Natural killer cell (primary cell): ENCODE data around the gene CCNQ. TPM values are rescaled to one million over a fixed set of nuclear protein-coding genes. Genes with fewer than 3 reads are reported as not detected.

ENCODE experiments used
- ATAC-seq, 3 donors: fragments of 150-1000 bp in 2 of 3; fragments of 200-7000 bp in 1 of 3; cut with Tn5 transposase; 1 replicate in 1 of 3; 2 replicates in 2 of 3; pipeline ENCODE4 v1.10.0; 2021; ENCODE audit warnings: mild to moderate bottlenecking in 2 of 3, moderate library complexity in 2 of 3
- DNase-seq, 2 donors: peaks; one replicate each; pipeline versions ENCODE4 v3.0.0 to v3.0.0-alpha.2; 2013 to 2021; ENCODE audit warnings: mixed read lengths in 1 of 2
- H3K27ac ChIP-seq: one replicate; pipeline ENCODE4 v1.5.1; 2013; ENCODE audit warnings: mild to moderate bottlenecking, low read length
- H3K27me3 ChIP-seq: one replicate; pipeline ENCODE4 v1.6.1; 2013; ENCODE audit warnings: low read length; ENCODE audit not compliant: control insufficient read depth, insufficient read depth
- H3K36me3 ChIP-seq: one replicate; pipeline ENCODE4 v1.6.1; 2013; ENCODE audit warnings: low read length; ENCODE audit not compliant: control insufficient read depth, insufficient read depth
- H3K4me1 ChIP-seq: one replicate; pipeline ENCODE4 v1.6.1; 2013; ENCODE audit warnings: low read length; ENCODE audit not compliant: control insufficient read depth, insufficient read depth
- H3K4me3 ChIP-seq: one replicate; pipeline ENCODE4 v1.5.1; 2013; ENCODE audit warnings: low read length
- H3K9me3 ChIP-seq: one replicate; pipeline ENCODE4 v1.6.1; 2013; ENCODE audit warnings: low read length; ENCODE audit not compliant: control insufficient read depth, insufficient read depth
- H3K27ac Mint-ChIP-seq, 2 donors: one replicate each; pipeline ENCODE4 v1.8.0; 2022; ENCODE audit warnings: mild to moderate bottlenecking in 2 of 2, mixed read lengths in 2 of 2, moderate library complexity in 1 of 2
- H3K27me3 Mint-ChIP-seq, 2 donors: one replicate each; pipeline ENCODE4 v1.8.0; 2022; ENCODE audit warnings: low read depth in 2 of 2, mixed read lengths in 2 of 2
- H3K36me3 Mint-ChIP-seq: one replicate; pipeline ENCODE4 v1.8.0; 2022; ENCODE audit warnings: mixed read lengths
- H3K4me1 Mint-ChIP-seq, 2 donors: one replicate each; pipeline ENCODE4 v1.8.0; 2022; ENCODE audit warnings: mixed read lengths in 2 of 2
- H3K4me3 Mint-ChIP-seq: one replicate; pipeline ENCODE4 v1.8.0; 2022; ENCODE audit warnings: mild to moderate bottlenecking, moderate library complexity, mixed read lengths
- H3K9me3 Mint-ChIP-seq, 2 donors: one replicate each; pipeline ENCODE4 v1.8.0; 2022; ENCODE audit warnings: mixed read lengths in 2 of 2
- CTCF ChIP-seq: fragments of 200-600 bp; IDR thresholded peaks from one replicate; pipeline ENCODE4 v1.8.0; 2022; ENCODE audit warnings: antibody characterized with exemption
- WGBS: methylation state at CpG from one replicate; pipeline ENCODE4 v1.1.7; 2013; ENCODE audit warnings: missing lambda C conversion rate; ENCODE audit not compliant: insufficient coverage; 5-methylcytosine and 5-hydroxymethylcytosine counted together
- intact Hi-C: fragments of 100-400 bp; cut with micrococcal nuclease; formaldehyde crosslinking; loops from one replicate; pipeline ENCODE4 v1.14.2; 2022
- total RNA-seq, 4 donors: library from RNA; stranded (reverse); fragments of 120-200 nt in 1 of 4; gene quantifications; one replicate each; pipeline versions ENCODE4 v1.2.3 to v1.2.4, GENCODE V29; 2013 to 2022

The CCNQ gene
- total RNA-seq, 3 donors from 2014 or later (not counting 1 experiment from before 2014, with no cell fraction given) = 9.0 to 17.2 (median 12.5) TPM

- H3K36me3 Mint-ChIP-seq = no peaks in the 10 kb centered on the region
- H3K4me3 ChIP-seq = no peak overlapping the region
- no peak for DNase-seq
- H3K36me3 ChIP-seq = no peaks in the 10 kb centered on the region
- no peak overlapping the region for H3K27ac Mint-ChIP-seq
- peaks cover 0 to 4% of the 10 kb centered on the region in 2 donors for H3K4me1 Mint-ChIP-seq
- no peaks in the 10 kb centered on the region for H3K27me3 ChIP-seq
- no peak for ATAC-seq
- intact Hi-C loops = loop anchor here (5.0 kb wide), 1 partner anchor 51 kb away; no protein-coding TSS in a partner anchor
- peaks cover 11% of the 10 kb centered on the region for H3K4me1 ChIP-seq
- no peak overlapping the region for H3K27ac ChIP-seq
- H3K9me3 Mint-ChIP-seq = no peaks in the 10 kb centered on the region
- H3K27me3 Mint-ChIP-seq = peaks cover 13 to 29% of the 10 kb centered on the region in 2 donors
- no peak overlapping the region for H3K4me3 Mint-ChIP-seq
- H3K9me3 ChIP-seq = no peaks in the 10 kb centered on the region
- no peak for TF ChIP-seq CTCF
- 88% methylated on average over 10 of the region's 14 CpGs for WGBS
Measured at GRCh38 chrX:153611298-153612095, 12.6 kb upstream of the CCNQ start.

- Mint-ChIP-seq H3K27ac (peak overlapping the region in 1 of 2 donors; percentile 74), H3K4me1 (peaks cover 0 to 4% of the 10 kb centered on the region in 2 donors), H3K36me3 (no peaks in the 10 kb centered on the region), H3K9me3 (no peaks in the 10 kb centered on the region), H3K27me3 (peaks cover 13 to 29% of the 10 kb centered on the region in 2 donors), H3K4me3 (peak overlapping the region; percentile 87)
- TF ChIP-seq CTCF = no peak
- intact Hi-C loops = loop anchor here (5.0 kb wide), 1 partner anchor 51 kb away; no protein-coding TSS in a partner anchor
- H3K9me3 ChIP-seq = no peaks in the 10 kb centered on the region
- H3K27ac ChIP-seq = no peak overlapping the region
- peaks cover 11% of the 10 kb centered on the region for H3K4me1 ChIP-seq
- ATAC-seq (no peak), DNase-seq (no peak)
- no peaks in the 10 kb centered on the region for H3K36me3 ChIP-seq
- no peak overlapping the region for H3K4me3 ChIP-seq
- no peaks in the 10 kb centered on the region for H3K27me3 ChIP-seq
- WGBS = 91% methylated on average over 9 of the region's 9 CpGs
Measured at GRCh38 chrX:153610836-153611213, 11.9 kb upstream of the CCNQ start.

- Mint-ChIP-seq H3K27me3 (peaks cover 11 to 31% of the 10 kb centered on the region in 2 donors), H3K36me3 (no peaks in the 10 kb centered on the region), H3K27ac (peak overlapping the region in 1 of 2 donors; percentile 74), H3K4me3 (peak overlapping the region; percentile 87), H3K4me1 (peaks cover 0 to 4% of the 10 kb centered on the region in 2 donors), H3K9me3 (no peaks in the 10 kb centered on the region)
- H3K27me3 ChIP-seq = no peaks in the 10 kb centered on the region
- DNase-seq (peak; percentile 68 to 88), ATAC-seq (peak; percentile 91 to 93 (median 93))
- H3K27ac ChIP-seq = peak overlapping the region; percentile 30
- H3K4me3 ChIP-seq = peak overlapping the region; percentile 56
- intact Hi-C loops = loop anchor here (5.0 kb wide), 1 partner anchor 52 kb away; no protein-coding TSS in a partner anchor
- H3K9me3 ChIP-seq = no peaks in the 10 kb centered on the region
- no peaks in the 10 kb centered on the region for H3K36me3 ChIP-seq
- peak; percentile 60 for TF ChIP-seq CTCF
- 5% methylated on average over 56 of the region's 63 CpGs for WGBS
- H3K4me1 ChIP-seq = peaks cover 11% of the 10 kb centered on the region
Measured at GRCh38 chrX:153609917-153610835, 11.2 kb upstream of the CCNQ start.
